IgD-negative memory B cell (primary cell): ENCODE results near the gene MEAK7. TPM values are rescaled to one million over a fixed set of nuclear protein-coding genes. Genes with fewer than 3 reads are reported as not detected.

ENCODE experiments used
- H3K27ac Mint-ChIP-seq, 3 donors: one replicate each; pipeline ENCODE4 v1.8.0; 2020 to 2022; ENCODE audit warnings: mild to moderate bottlenecking in 3 of 3, mixed read lengths in 3 of 3, moderate library complexity in 1 of 3
- H3K27me3 Mint-ChIP-seq: one replicate; pipeline ENCODE4 v1.8.0; 2021; ENCODE audit warnings: mixed read lengths
- H3K36me3 Mint-ChIP-seq: one replicate; pipeline ENCODE4 v1.8.0; 2020; ENCODE audit warnings: mild to moderate bottlenecking, mixed read lengths
- H3K4me1 Mint-ChIP-seq, 3 donors: one replicate each; pipeline ENCODE4 v1.8.0; 2020 to 2022; ENCODE audit warnings: mixed read lengths in 3 of 3, mild to moderate bottlenecking in 1 of 3
- H3K4me3 Mint-ChIP-seq, 4 donors: one replicate each; pipeline ENCODE4 v1.8.0; 2020 to 2022; ENCODE audit warnings: mild to moderate bottlenecking in 4 of 4, mixed read lengths in 4 of 4, moderate library complexity in 3 of 4
- H3K9me3 Mint-ChIP-seq, 3 donors: one replicate each; pipeline ENCODE4 v1.8.0; 2020 to 2021; ENCODE audit warnings: mixed read lengths in 3 of 3, mild to moderate bottlenecking in 1 of 3
- polyA plus RNA-seq: library from polyadenylated mRNA; unstranded; fragments of 300-500 nt; fragmentation: Illumina TruSeq; gene quantifications from one replicate; pipeline ENCODE4 v1.2.3, GENCODE V29; 2021

The MEAK7 gene
- polyA plus RNA-seq, 1 donor from 2014 or later: 8.2 TPM

GRCh38 chr16:84509032-84509950, 4.8 kb upstream of the MEAK7 start:
- Mint-ChIP-seq H3K27me3 (no peaks in the 10 kb centered on the region), H3K4me1 (peaks cover 39 to 50% (median 50%) of the 10 kb centered on the region in 3 donors), H3K9me3 (no peaks in the 10 kb centered on the region), H3K27ac (no peak overlapping the region), H3K4me3 (no peak overlapping the region), H3K36me3 (no peaks in the 10 kb centered on the region)

GRCh38 chr16:84508502-84508901, 4.0 kb upstream of the MEAK7 start:
- Mint-ChIP-seq H3K27ac (peak overlapping the region in 1 of 3 donors; percentile 44), H3K27me3 (no peaks in the 10 kb centered on the region), H3K4me3 (peak overlapping the region in 1 of 4 donors; percentile 81), H3K36me3 (no peaks in the 10 kb centered on the region), H3K9me3 (no peaks in the 10 kb centered on the region), H3K4me1 (peaks cover 39 to 52% (median 48%) of the 10 kb centered on the region in 3 donors)

GRCh38 chr16:84507011-84507982, 2.8 kb upstream of the MEAK7 start:
- Mint-ChIP-seq H3K9me3 (no peaks in the 10 kb centered on the region), H3K27ac (peak overlapping the region; percentile 86 to 92 (median 90)), H3K27me3 (no peaks in the 10 kb centered on the region), H3K4me3 (peak overlapping the region; percentile 79 to 97 (median 87)), H3K4me1 (peaks cover 35 to 55% (median 49%) of the 10 kb centered on the region in 3 donors), H3K36me3 (no peaks in the 10 kb centered on the region)

- no peaks in the 10 kb centered on the region for H3K27me3 Mint-ChIP-seq
- H3K4me1 Mint-ChIP-seq: peaks cover 28 to 45% (median 43%) of the 10 kb centered on the region in 3 donors
- H3K27ac Mint-ChIP-seq: peak overlapping the region; percentile 72 to 92 (median 89)
- H3K4me3 Mint-ChIP-seq: peak overlapping the region; percentile 91 to 98 (median 97)
- peaks cover 2% of the 10 kb centered on the region for H3K36me3 Mint-ChIP-seq
- no peaks in the 10 kb centered on the region for H3K9me3 Mint-ChIP-seq
These were observed 1.1 kb upstream of the MEAK7 start for GRCh38 chr16:84505249-84506187.

- Mint-ChIP-seq H3K9me3 (no peaks in the 10 kb centered on the region), H3K27me3 (no peaks in the 10 kb centered on the region), H3K4me3 (peak overlapping the region; percentile 91 to 98 (median 97)), H3K36me3 (peaks cover 3% of the 10 kb centered on the region), H3K27ac (peak overlapping the region; percentile 46 to 92 (median 72)), H3K4me1 (peaks cover 28 to 45% (median 43%) of the 10 kb centered on the region in 3 donors)
These were observed 586 bp downstream of the MEAK7 start for GRCh38 chr16:84503751-84504395.

- Mint-ChIP-seq H3K4me3 (peak overlapping the region in 2 of 4 donors; percentile 73 to 98), H3K4me1 (peaks cover 23 to 39% (median 36%) of the 10 kb centered on the region in 3 donors), H3K27ac (peak overlapping the region in 2 of 3 donors; percentile 61 to 71), H3K36me3 (peaks cover 3% of the 10 kb centered on the region), H3K27me3 (no peaks in the 10 kb centered on the region), H3K9me3 (no peaks in the 10 kb centered on the region)
These were observed 1.9 kb downstream of the MEAK7 start for GRCh38 chr16:84502581-84502980.

- Mint-ChIP-seq H3K9me3 (no peaks in the 10 kb centered on the region), H3K27me3 (no peaks in the 10 kb centered on the region), H3K36me3 (peaks cover 3% of the 10 kb centered on the region), H3K27ac (no peak overlapping the region), H3K4me3 (peak overlapping the region in 1 of 4 donors; percentile 9), H3K4me1 (peaks cover 18 to 34% (median 31%) of the 10 kb centered on the region in 3 donors)
These were observed 2.4 kb downstream of the MEAK7 start for GRCh38 chr16:84502075-84502474.

GRCh38 chr16:84501077-84501735, 3.3 kb downstream of the MEAK7 start:
- Mint-ChIP-seq H3K9me3 (no peaks in the 10 kb centered on the region), H3K27me3 (no peaks in the 10 kb centered on the region), H3K4me3 (no peak overlapping the region), H3K36me3 (peaks cover 8% of the 10 kb centered on the region), H3K4me1 (peaks cover 13 to 28% (median 24%) of the 10 kb centered on the region in 3 donors), H3K27ac (peak overlapping the region in 1 of 3 donors; percentile 46)

GRCh38 chr16:84500531-84500930, 3.9 kb downstream of the MEAK7 start:
- H3K27me3 Mint-ChIP-seq: no peaks in the 10 kb centered on the region
- H3K9me3 Mint-ChIP-seq: no peaks in the 10 kb centered on the region
- peaks cover 8 to 21% (median 18%) of the 10 kb centered on the region in 3 donors for H3K4me1 Mint-ChIP-seq
- no peak overlapping the region for H3K27ac Mint-ChIP-seq
- peak overlapping the region in 1 of 4 donors; percentile 27 for H3K4me3 Mint-ChIP-seq
- H3K36me3 Mint-ChIP-seq: peaks cover 11% of the 10 kb centered on the region

GRCh38 chr16:84499638-84500037, 4.8 kb downstream of the MEAK7 start:
- Mint-ChIP-seq H3K27me3 (no peaks in the 10 kb centered on the region), H3K4me1 (peaks cover 2 to 14% (median 14%) of the 10 kb centered on the region in 3 donors), H3K9me3 (no peaks in the 10 kb centered on the region), H3K36me3 (peaks cover 16% of the 10 kb centered on the region), H3K27ac (peak overlapping the region in 1 of 3 donors; percentile 53), H3K4me3 (peak overlapping the region in 1 of 4 donors; percentile 27)

GRCh38 chr16:84498859-84499620, 5.4 kb downstream of the MEAK7 start:
- peaks cover 20% of the 10 kb centered on the region for H3K36me3 Mint-ChIP-seq
- H3K27me3 Mint-ChIP-seq: no peaks in the 10 kb centered on the region
- peaks cover 0 to 13% (median 11%) of the 10 kb centered on the region in 3 donors for H3K4me1 Mint-ChIP-seq
- peak overlapping the region in 1 of 4 donors; percentile 3 for H3K4me3 Mint-ChIP-seq
- no peak overlapping the region for H3K27ac Mint-ChIP-seq
- H3K9me3 Mint-ChIP-seq: no peaks in the 10 kb centered on the region

GRCh38 chr16:84498223-84498610, 6.2 kb downstream of the MEAK7 start:
- Mint-ChIP-seq H3K36me3 (peaks cover 21% of the 10 kb centered on the region), H3K4me1 (peaks cover 0 to 8% (median 5%) of the 10 kb centered on the region in 3 donors), H3K9me3 (peaks cover under 1 to 2% (median under 1%) of the 10 kb centered on the region in 3 donors), H3K27ac (no peak overlapping the region), H3K27me3 (no peaks in the 10 kb centered on the region), H3K4me3 (no peak overlapping the region)
